ENCODE measurements around the gene FOXP1.

The FOXP1 gene

DNA sequence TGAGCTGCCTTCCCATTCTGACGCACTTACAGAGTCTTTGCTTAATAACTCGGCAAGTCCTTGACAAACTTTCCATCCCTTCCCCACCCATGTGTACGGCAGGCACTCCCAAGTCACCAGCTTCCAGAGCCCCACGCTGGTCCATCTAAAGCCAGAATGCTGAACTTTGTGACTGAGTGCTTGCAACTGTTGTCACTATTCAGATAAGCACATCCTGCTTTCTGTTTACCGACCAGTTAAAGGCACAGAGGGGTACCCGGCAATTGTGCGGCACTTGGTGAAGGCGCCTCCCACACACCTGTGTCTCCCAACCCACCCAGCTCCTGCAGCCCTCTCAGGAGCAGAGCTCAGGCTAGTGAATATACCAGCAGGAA, 430.6 kb downstream of the FOXP1 start:
- DNase-seq (ENCODE audit: low spot score): no peak
- in situ Hi-C loops (cut with MboI; ENCODE audit: low pct_unique_long_range_greater_than_20kb, low sequenced_read_pairs, unreplicated experiment): no loop called here

DNA sequence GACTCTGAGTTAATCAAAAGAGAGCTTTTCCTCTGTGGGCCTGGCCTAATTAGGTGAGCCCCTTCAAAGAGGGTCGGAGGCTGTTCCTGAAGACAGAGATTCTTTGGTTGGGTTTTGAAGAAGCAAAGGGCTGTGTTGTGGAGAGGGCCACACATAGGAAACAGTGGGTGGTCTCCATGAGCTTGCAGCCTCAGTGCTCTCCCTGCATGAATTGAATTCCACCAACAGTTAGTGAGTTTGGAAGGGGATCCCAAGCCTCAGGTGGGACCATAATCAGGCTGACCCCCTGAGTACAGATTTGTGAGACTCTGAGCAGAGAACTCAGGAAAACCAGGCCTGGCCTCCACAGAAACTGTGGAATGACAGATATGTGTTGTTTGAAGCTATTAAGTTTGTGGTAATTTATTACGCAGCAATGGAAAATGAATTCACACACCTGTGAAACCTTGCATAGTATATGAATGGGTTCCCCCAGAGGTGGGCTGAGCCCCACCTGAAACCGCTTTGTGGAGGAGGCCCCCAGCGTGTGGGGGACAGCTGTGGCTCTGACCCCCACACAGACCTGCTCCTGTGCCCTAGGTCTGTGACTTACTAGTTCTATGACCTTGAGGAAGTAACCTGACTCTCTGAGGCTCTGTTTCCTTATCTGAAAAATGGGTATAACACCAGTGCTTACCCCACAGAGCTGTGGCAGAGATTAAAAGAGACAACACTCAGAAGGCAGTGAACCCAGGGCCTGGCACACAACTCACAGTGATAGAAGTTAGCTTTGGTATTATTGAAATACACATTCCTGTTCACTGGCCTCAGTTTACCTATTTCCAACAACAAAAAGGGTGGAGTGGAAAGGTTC, 431.3 kb downstream of the FOXP1 start:
- no peak for DNase-seq (ENCODE audit: low spot score)
- TF ChIP-seq, protein P1, sequence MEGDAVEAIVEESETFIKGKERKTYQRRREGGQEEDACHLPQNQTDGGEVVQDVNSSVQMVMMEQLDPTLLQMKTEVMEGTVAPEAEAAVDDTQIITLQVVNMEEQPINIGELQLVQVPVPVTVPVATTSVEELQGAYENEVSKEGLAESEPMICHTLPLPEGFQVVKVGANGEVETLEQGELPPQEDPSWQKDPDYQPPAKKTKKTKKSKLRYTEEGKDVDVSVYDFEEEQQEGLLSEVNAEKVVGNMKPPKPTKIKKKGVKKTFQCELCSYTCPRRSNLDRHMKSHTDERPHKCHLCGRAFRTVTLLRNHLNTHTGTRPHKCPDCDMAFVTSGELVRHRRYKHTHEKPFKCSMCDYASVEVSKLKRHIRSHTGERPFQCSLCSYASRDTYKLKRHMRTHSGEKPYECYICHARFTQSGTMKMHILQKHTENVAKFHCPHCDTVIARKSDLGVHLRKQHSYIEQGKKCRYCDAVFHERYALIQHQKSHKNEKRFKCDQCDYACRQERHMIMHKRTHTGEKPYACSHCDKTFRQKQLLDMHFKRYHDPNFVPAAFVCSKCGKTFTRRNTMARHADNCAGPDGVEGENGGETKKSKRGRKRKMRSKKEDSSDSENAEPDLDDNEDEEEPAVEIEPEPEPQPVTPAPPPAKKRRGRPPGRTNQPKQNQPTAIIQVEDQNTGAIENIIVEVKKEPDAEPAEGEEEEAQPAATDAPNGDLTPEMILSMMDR (IDR thresholded peaks at IDR 0.05; ENCODE audit: extremely low read depth, insufficient read depth, missing control alignments): no peak
- in situ Hi-C loops (cut with MboI; ENCODE audit: low pct_unique_long_range_greater_than_20kb, low sequenced_read_pairs, unreplicated experiment): no loop called here

More for the DNA sequence above, 430.6 kb downstream of the FOXP1 start:
- TF ChIP-seq, protein P1 (IDR thresholded peaks at IDR 0.05; ENCODE audit: extremely low read depth, insufficient read depth, missing control alignments): no peak

DNA sequence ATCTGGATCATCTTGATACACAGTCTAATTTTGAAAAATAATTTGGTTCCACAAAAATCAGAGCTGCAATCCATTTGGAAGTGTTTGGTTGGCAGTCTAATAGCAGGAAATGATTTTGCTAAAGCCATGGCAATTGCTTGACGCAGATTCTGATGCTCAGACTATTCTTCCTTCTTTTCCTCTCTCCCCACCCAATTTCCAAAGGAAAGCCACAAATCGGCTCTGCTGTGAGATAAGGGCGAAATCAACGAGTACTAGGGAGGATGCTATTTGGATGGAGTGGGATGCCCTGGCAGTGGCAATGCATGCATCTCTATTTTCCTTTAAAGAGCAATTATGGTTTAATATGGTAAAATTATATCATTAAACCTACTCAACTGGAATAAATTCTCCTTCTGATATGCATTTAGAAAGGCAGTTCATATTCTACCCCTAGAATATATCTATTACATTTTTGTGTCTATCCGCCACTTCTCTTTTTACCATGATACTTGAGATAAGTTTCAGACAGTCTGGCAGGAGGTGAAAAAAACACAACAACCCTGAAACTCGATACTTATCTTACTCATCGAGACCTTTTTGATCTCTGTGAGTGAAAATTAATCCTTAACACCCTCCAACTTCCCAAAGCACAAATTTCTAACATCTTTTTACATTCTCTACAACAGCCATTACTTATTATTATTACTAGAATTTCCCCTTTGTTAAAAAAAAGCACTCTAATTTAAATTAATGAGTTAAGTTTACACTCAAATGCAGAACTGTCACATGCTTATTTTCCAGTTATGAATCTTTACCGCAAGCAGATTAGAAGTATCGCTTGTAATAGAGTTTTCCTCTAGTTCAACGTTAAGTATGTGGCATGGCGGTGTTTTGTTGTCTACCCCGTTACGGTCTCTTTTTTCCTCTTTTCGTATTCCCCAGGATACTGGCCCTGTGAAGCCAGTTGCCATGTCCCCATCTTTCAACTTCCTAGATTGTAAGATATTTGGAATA, 433.3 kb downstream of the FOXP1 start:
- in situ Hi-C loops (cut with MboI; ENCODE audit: low pct_unique_long_range_greater_than_20kb, low sequenced_read_pairs, unreplicated experiment): no loop called here
- TF ChIP-seq, protein P1 (IDR thresholded peaks at IDR 0.05; ENCODE audit: extremely low read depth, insufficient read depth, missing control alignments): no peak
- DNase-seq (ENCODE audit: low spot score): peak; percentile 20

DNA sequence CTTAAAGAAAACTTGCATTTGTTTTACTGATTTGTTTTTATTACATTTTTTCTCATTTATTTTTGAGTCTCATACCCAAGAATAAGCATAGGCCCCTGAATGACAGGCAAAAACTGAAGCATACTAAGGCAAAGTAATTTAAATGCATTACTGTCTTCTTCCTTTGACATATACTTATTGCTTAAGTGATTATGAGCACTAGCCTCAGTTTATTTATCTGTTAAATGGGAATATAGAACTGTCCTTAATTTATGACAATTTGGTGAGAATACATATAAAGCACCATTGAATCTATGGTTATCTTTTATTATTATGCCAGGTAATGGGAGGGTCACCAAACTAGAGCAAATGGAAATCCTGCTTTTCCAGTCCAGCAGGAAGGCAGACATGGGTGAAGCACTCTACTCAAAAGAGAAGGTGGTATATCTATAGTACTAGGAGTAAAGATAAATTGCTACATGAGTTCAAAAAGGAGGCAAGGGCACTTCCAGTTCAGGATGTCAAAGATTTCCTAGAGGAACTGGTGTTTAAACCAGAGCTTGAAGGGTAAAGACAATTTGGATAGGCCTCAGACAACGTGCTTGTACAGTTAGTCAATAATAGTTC, 435.0 kb downstream of the FOXP1 start:
- in situ Hi-C loops (cut with MboI; ENCODE audit: low pct_unique_long_range_greater_than_20kb, low sequenced_read_pairs, unreplicated experiment): no loop called here
- DNase-seq (ENCODE audit: low spot score): no peak
- TF ChIP-seq, protein P1 (IDR thresholded peaks at IDR 0.05; ENCODE audit: extremely low read depth, insufficient read depth, missing control alignments): no peak

DNA sequence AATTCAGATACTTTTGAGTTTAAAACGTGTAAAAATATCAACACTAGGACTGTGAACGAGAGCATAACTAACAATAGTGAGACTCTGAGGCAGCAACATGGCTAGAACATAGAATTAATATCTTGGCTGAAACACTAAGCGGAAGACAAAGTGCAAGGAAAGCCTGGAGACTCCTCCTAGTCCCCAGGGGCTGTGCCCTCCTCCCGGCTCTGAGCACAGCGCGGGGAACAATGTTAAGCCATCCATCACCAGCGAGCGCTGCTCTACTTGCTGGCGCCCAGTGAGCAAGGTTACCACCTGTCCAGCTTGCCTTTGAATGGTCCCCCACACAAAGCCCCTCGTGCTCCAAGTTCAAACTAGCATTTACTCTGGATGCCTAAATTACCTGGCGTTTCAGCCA, 436.9 kb downstream of the FOXP1 start:
- TF ChIP-seq, protein P1 (IDR thresholded peaks at IDR 0.05; ENCODE audit: extremely low read depth, insufficient read depth, missing control alignments): no peak
- DNase-seq (ENCODE audit: low spot score): no peak

DNA sequence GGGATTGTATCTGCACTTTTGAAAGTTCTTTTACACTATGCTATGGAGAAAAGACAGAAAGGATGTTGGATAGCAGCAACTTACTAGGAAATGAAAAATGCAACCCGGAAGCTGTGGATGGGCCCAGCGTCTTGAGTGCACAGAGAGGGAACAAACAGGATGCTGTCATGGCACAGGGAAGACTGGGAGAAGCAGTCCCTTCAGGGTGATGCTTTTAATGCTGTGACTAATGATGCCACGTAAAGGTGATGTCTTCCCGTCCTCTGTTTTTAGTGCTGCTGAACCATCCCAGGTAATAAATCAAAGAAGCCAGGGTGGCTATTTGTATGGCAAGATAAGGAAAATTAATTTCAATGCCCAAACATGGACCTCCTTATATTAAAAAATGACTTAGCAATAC, 437.6 kb downstream of the FOXP1 start:
- in situ Hi-C loops (cut with MboI; ENCODE audit: low pct_unique_long_range_greater_than_20kb, low sequenced_read_pairs, unreplicated experiment): no loop called here
- TF ChIP-seq, protein P1 (IDR thresholded peaks at IDR 0.05; ENCODE audit: extremely low read depth, insufficient read depth, missing control alignments): no peak
- DNase-seq (ENCODE audit: low spot score): no peak

More for the DNA sequence above, 436.9 kb downstream of the FOXP1 start:
- in situ Hi-C loops (cut with MboI; ENCODE audit: low pct_unique_long_range_greater_than_20kb, low sequenced_read_pairs, unreplicated experiment): no loop called here

Measured in GM13977 (cell line).